HG02885 (cell line): Measurements from ENCODE around the gene CCDC141.

Source experiments
- ATAC-seq: cut with Tn5 transposase; IDR thresholded peaks from one replicate; pipeline ENCODE4 v1.9.1; 2021; ENCODE audit warnings: mild to moderate bottlenecking; ENCODE audit not compliant: unreplicated experiment, poor library complexity

Gene CCDC141

DNA sequence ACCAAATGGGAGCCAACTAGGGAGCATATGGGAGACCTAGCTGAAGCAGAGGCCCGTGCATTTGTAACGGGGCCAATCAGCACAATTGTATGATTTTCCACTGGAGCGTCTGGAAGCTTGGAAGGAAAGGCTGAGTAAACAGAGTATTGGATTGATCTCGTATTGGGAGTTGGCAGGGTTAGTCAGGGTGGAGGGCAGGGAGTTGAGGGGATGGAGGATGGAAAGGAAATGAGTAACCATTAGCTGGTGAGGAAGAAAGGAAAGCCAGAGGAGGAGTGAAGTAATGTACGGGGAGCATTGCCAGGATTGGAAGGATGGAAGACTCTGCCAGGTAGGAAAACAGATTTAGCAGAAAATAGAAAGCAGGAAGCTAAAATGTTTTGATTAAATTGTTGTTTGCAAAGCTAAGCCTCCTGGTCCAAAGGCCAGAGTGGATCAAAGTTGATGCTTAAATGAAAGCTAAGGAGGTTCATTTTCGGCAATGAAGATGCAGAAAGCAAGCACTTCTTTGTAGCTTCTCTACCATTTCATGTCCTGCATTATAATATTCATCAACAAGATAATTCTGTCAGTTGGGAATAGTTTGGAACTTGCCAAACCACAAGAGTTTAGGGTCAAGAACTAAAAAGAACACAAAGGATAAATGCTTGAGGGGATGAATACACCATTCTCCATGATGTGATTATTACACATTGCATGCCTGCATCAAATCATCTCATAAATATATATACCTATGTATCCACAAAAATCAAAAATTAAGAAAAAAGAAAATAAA lies 167.1 kb downstream of the CCDC141 start:
- no peak for ATAC-seq

DNA sequence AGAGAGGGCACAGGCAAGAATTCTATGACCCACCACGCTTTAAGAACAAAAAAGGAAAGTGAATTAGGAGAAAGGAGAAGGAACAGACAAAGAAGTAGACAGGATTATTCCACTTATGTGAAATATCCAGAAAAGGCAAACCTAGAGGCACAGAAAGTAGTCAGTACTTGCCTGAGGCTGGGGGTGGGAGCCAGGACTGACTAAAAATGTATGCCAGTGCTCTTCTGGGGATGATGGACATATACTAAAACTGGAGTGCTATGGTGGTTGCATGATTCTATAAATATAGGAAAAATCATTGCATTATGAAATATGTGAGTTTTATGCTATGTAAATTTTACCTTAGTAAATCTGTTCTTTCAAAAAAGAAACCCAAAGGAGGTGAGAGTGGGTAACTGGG lies 168.9 kb downstream of the CCDC141 start:
- no peak for ATAC-seq

DNA sequence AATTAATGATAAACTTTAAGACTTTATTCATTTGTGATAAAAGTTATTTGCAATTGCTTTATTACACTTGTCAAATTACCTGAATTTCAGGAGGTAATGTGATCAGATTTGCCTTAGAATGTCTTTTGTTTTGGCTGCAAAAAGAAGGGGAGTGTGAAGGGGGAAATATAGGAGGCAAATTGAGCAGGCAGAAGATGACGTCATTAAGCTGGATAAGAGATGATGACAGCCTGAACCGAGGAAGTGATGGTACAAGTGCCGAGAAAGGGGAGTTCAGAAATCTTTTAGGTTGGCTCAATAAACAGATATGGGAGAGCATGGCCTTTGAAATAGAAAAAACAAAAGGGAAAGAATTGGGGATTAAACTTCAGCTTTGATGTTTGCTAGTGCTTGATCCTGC lies 169.7 kb downstream of the CCDC141 start:
- ATAC-seq = no peak

DNA sequence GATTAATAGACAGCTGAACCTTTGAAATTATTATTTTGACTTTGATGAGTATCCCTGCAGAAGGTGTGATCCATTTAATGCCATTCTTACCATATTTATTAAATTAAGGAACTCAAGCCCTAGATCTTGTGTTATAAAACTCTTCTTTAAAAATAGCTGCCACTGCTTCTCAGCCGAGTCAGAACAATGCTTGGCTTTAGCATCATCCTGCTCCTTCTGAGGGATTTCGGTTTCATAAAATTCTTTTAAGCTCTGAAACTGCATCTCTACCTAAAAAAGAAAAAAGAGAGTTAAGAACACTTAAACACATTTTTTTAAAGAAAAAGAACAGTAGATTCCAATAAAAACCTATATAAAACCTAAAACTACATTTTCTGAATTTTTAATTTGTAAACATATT lies 172.1 kb downstream of the CCDC141 start:
- ATAC-seq = no peak

DNA sequence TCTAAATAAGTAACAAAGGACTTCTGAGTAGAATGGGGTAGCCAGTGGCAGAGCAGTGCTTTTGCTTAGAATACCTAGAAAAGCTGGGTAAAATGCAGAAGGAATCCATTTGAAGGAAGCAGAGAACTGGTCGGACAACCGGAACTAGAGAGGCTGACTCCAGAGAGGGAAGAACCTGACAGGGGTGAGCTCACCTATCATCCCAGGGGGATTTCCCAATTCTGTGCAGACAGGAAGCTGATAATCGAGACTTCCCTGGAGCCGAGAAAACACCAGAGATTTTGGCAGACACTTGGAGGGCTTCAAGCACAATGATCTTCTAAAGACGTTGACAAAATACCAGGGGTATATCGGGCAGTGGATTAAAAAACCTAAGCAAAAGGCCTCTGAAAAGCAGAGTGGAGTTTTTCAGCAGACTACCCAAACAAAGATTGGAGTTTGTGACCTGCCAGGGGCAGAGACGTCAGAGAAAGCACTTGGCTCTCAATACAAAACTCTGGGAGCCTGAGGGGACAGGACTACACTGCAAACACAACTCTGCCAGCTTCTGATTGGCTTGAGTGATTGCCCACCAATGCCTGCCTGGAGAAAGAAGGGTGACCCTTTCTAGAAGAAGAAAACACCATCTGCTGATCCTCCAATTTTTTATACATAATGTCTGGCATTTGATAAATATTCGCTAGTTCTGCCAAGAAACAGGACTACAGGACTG lies 175.3 kb downstream of the CCDC141 start:
- ATAC-seq = no peak

DNA sequence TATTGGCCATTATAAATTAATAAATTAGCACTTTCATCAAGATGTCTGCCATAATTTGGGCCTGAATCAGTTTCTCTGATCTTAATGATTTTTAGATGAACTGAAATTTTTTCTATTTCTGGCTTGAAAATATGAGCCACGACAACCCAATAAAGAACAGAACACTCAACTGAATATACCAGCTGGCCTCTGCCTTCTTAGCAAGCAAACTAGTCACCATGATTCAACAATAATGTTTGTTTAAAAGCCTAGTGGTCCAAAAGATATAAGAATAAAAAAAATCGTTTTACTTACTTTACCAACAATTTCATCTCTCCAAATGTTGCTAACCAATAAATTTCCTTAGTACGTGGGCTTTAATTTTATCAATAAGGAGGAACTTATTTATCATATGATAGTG lies 176.0 kb downstream of the CCDC141 start:
- ATAC-seq = no peak

DNA sequence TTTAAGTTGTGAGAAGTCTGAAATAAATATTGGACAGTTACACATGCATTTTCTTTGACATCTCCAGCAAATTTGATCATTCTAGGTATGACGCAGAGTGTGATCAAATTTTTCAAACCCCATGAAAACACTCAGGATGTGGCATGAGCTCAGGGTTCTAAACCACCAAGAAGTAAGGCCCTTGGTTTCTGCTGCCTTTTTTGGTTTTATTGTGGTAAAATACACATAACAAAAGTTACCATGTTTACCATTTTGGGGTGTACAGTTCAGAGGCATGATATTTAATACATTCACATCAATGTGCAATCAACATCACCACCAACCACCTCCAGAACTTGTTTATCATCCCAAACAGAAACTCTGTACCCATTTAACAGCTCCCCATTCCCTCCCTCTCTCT lies 178.4 kb downstream of the CCDC141 start:
- no peak for ATAC-seq

DNA sequence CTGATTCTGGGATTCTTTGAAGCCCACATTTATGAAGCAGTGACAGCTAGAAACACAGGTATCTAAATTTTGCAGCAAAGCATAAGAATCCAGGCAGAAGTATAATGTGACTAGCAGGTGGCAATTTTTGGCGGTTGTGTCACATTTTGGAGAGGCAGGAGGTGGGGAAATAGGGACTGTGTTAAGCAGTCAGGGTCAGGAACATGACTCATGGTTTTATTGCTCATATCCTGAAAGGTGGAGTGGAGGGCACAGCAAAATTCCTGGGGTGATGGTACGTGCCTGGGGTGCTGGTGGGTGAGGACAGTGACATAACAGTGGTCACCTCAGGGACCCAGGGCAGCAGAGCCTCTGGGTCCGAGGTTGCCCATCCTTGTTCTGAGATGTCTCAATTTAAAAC lies 179.2 kb downstream of the CCDC141 start:
- ATAC-seq = no peak

DNA sequence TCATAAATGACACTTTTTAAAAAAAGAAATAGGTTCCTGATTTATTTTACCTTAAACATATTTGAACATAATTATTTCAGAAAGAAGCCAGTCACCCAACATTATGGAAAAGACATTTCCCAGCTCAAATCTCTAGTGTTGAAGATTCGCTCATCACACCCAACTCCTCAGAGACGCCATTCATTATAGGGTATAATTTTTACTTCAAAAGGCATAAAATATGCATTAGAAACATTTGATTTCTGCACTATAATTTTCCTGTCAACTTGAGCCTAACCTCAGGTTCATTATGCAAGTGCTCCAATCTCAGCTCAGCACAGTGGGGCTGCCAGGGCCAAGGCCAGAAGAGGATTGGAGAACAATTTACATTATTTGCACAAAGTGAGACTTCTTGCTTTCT lies 183.9 kb downstream of the CCDC141 start:
- ATAC-seq = no peak

DNA sequence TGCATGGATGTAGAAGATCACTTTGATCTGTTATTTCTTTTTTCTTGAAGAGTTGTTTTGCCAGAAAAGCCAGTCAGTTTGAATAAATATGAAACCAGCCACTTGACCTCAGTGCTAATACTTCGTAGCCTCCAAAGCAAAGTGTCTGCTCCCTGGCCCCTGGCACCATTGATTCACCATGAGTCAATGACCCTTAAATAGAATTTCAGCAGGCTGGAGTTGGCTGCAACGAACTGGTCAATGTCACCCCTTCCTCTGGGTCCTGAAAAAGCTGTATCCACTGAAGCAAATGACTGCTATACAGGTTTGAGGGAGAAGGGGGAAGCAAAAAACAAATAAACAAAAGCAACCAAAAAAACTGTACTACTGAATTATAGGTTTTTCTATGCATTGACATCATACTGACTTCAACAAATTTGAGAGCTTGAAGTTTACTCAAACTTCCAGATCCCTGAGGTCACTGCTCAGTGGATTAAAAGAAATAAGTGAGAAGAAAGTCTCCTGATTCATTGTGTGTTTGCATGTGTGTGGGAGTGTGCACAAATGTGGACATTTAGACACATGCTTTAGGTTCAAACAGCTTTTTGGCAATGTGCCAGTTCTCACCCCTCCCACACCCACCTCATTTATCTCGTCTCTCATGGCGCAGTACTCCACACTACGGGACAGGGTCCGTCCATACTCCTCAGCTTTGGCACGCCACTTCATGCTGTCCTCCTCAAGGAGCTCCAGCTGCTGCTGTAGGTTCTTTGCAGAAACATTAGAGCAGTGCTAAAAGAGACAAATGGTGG lies 184.6 kb downstream of the CCDC141 start:
- ATAC-seq = no peak

DNA sequence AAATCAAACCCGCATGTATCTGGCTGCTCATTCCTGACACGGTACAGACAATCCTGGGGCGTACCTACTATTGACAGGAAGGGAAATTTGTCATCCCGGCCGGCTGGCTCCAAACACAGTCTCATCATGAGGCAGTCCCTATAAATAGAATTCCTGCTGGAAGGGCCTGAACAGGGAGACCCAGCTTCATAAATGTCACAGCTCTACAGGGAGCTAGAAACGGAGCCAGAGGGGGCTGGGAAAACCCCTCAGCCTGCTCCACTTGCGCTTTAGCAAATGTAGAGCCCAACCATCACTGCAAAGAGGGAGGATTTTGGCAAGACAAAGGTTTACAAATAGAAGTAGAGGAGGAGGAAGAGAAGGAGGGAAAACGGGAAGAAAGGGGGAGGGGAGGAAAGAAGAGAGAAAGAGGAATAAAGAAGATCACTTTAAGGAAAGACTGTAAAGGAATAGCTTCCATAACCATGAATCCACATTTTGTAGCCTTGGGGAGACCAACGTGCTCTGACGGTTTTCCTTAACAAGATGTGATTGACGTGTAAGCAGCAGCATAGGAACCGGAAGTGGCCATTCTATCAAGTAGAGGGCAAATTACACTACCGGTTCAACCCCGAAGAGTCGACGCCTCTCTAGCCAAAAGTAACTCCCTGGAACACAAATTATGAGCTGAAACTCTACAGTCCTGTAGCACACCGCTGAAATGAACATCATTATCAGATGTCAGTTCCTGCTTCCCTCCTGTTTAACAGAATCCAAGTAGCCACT lies 185.9 kb downstream of the CCDC141 start:
- ATAC-seq = no peak

DNA sequence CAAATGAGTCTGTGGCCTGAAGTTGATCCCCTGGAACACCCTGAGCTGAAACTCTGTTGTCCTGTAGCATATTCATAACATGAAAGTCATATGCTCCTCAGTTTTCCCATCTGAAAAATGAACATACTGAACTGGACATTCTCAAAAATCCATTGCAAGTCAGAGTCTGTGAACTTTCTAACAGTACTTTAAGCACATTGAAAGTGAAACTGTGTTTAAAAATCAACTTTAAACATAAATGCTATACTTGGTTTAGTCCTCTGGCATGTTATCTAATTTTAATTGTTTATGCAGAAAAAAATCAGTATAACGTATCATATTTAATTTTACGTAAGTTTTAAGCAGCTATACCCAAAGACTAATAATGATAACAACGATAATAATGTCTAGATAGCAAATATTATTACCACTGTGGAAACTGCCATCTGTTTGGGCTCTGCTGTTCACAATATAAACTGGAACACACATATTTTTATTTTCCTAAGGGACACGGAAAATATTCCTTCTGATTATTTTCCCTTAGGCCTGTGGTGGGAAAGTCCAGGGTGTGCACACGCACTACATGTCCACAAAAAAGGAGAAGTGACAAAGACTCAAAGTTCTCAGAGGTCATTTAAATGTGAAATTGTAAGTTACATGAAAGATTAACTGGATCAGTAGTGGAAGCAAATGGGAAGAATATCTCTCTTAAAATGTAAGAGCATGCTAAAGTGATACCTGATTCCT lies 186.6 kb downstream of the CCDC141 start:
- ATAC-seq = no peak

DNA sequence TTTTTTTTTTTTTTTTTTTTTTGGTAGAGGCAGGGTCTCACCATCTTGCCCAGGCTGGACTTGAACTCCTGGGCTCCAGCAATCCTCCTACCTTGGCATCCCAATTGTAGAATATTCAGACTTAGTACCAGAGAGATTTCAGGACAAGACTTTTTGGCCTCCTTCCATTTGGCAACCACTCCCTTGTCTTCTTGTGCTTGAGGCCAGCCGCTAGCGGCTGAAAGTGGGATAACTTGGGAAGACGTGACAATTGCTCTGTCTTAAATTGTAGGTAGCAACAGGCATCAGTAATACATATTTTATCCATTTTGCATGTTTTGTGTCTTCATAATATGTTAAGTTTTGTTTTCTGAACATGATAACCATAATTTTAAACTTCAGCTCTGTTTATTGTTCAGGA lies 189.4 kb downstream of the CCDC141 start:
- no peak for ATAC-seq

DNA sequence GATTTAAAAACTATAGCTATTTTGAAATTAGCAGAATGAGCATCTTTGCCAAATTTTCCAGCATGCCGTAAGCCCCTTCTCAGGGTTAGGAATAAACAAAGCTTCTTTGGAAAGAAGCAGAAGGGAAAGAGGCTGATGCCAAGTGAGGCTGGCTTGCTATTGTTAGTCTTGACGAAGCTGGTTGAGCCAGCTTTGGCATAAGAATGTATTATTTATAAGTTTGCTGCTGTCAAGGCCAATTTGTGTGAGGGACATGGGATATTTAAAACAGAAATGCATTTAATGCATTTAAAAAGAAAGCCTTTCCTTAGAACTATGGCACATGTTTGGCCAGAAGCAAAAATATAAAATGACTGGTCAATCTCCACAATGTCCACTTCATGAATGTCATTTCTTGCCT lies 190.2 kb downstream of the CCDC141 start:
- ATAC-seq = no peak

DNA sequence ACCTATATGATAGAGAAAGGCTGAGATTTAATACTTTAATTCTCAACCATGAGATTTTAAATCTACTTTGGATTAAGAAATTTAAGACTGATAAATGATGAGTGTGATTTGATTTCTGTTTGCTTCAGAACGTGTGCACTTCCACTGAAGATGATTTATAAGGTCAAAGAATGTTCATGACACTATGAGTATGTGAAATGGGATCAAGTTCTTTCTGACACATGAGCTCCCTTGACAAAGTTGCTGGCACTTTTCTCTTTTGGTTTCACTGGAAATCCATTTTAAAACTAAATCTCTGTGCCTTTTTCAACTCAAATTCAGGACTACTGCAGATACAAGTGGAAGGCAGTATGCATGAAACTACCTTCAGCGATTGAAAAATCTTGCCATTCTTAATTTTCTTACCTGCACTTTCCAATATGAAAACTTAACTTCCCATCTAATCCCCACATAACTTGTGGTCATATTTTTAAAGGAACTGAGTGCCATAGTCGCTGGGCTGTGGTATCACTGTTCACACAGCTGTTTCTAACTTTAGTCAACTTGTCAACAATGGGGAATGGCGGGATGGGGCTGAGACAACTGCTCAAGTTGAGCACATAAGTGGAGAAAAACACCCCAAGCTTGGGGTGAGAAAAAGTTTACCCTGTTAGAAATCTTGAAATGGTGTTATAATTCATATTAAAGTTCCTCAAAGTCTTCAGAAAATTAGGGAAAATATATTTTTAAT lies 190.9 kb downstream of the CCDC141 start:
- no peak for ATAC-seq

DNA sequence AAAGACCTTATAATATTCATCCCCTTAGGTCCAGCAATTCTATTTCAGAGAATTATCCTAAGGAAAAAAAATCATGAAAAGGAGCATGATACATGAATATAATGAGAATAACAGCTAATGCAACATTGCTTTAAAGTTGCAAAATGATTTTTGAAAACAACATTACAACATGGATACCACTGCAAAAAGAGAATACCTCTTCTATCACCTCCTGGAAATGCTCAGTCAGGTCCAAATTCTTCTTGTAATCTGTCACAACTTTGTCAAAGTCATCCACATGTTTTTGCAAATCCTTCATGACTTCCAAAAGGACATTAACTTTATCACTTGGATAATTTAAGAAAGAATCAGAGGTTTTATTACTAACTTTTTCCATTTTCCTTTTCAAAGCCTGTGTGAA lies 194.8 kb downstream of the CCDC141 start:
- no peak for ATAC-seq

DNA sequence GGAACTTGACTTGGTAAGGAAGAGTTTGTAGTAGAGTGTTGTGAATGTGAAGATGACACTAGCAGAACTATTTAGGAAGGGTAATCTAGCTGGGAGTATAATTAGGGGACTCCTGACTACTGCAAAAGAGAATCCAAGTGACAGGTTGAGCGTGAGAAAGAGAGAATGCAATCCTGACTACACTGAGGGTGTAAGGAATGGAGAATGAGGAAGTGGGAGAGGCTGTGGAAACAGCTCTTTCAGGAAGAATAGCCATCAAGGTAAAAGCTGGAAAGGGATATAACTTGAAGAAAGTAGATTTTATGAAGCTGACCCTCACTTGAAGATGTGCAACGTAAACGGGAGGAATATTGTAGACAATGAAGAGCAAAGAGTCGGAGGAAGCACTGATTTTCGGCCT lies 201.6 kb downstream of the CCDC141 start:
- ATAC-seq = no peak

DNA sequence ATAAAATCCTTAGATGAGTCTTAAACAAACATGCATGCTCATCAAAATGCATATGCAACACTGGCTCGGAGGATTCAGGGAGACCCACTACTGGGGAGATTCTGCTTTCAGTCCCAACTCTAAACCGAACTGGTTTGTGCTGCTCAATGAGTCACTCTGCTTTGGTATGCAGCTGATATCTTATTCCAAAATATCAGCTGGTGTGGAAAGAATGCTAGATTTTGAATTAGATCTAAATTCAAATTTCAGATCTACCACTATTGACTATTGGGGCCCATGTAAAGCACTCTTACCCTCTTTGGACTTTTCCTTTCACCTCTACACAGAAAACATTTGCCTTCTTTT lies 203.5 kb downstream of the CCDC141 start:
- no peak for ATAC-seq
